Dendritic cell treated with granulocyte-macrophage colony-stimulating factor and Interleukin-4, amounts not matched to agents 40 ng/mL and 50 ng/mL, for 4 days (primary cell): ENCODE data around the gene LRPAP1.

Experiments used
- H3K27ac Mint-ChIP-seq: one replicate; pipeline ENCODE4 v1.8.0; 2022; ENCODE audit warnings: mild to moderate bottlenecking, mixed read lengths
- H3K27me3 Mint-ChIP-seq: one replicate; pipeline ENCODE4 v1.8.0; 2022; ENCODE audit warnings: mild to moderate bottlenecking, mixed read lengths
- H3K36me3 Mint-ChIP-seq: one replicate; pipeline ENCODE4 v1.8.0; 2022; ENCODE audit warnings: low read depth, mixed read lengths
- H3K4me1 Mint-ChIP-seq: one replicate; pipeline ENCODE4 v1.8.0; 2022; ENCODE audit warnings: low read depth, mixed read lengths
- H3K4me3 Mint-ChIP-seq: one replicate; pipeline ENCODE4 v1.8.0; 2022; ENCODE audit warnings: mild to moderate bottlenecking, moderate library complexity, mixed read lengths
- H3K9me3 Mint-ChIP-seq: one replicate; pipeline ENCODE4 v1.8.0; 2022; ENCODE audit warnings: mixed read lengths
- intact Hi-C: fragments of 100-400 bp; cut with micrococcal nuclease; formaldehyde crosslinking; loops from one replicate; pipeline ENCODE4 v1.15.0; 2022

The LRPAP1 gene

DNA sequence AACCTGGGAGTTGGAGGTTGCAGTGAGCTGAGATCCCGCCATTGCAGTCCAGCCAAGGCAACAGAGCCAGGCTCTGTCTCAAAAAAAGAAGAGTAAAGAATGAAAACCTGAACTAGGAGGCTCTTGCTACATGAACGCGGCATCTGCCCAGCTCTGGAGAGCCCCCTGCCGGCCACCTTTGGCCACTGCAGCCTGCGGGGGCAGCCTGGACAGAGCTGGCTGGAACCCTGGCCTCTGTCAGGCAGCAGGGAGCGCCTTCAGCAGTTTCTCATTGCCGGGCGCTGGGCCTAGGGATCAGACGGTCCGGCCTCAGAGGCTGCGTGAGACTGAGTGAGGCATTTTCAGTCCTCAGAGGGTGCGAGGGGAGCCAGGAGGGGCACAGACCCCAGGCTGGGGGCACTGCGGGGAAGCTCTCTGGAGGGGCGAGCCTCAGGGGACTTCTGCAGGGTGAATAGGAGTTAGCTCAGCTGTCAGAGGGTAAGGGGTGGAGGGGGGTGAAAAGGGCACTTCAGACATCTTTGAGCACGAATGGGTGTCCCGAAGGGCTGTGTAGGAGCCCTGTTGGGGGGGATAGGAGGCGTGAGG is 51.6 kb downstream of the LRPAP1 start:
- Mint-ChIP-seq H3K4me1 (peaks cover 8% of the 10 kb centered on the region), H3K9me3 (no peaks in the 10 kb centered on the region), H3K27me3 (peaks cover 63% of the 10 kb centered on the region), H3K4me3 (no peak overlapping the region), H3K27ac (no peak overlapping the region), H3K36me3 (no peaks in the 10 kb centered on the region)
- intact Hi-C loops = loop anchor here (5.0 kb wide), 1 partner anchor 373 kb away; no protein-coding TSS in a partner anchor

DNA sequence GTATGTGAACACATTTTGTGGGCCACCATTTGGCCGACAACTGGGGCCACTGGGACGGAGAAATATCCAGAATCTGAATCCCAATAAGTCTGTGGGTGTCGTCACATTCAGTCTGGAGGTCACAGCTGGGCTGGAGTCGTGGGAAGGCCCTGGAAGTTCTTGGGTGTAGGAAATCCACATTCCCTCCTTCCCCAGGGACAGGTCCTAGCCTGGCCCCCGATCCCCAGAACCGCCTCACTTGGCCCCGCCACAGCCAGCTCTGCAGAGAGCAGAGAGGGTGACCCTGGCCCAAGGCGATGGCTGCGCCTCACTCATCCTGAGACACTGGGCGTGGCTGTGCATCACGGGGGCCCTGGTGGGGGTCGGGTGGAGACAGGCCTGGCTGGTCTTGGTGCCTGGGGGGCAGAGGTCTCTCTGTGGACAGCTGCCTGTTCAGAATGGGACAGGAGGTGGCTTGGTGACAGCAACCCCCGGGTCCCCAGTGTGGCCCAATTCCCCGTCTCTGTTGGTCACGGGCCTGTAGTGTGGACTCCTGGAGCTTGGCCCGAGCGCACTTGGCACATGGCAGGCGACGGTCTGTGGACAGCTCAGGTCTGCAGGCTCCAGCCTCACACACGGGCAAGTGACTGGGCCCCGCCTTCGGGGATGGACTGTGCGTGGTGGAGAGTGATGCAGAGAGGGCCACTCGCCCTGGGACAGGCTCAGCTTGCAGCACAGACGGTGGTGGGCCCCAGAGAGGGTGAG is 52.7 kb downstream of the LRPAP1 start:
- Mint-ChIP-seq H3K36me3 (no peaks in the 10 kb centered on the region), H3K27ac (no peak overlapping the region), H3K27me3 (peaks cover 54% of the 10 kb centered on the region), H3K4me3 (no peak overlapping the region), H3K4me1 (no peaks in the 10 kb centered on the region), H3K9me3 (no peaks in the 10 kb centered on the region)
- intact Hi-C loops = loop anchor here (5.0 kb wide), 1 partner anchor 372 kb away; no protein-coding TSS in a partner anchor

DNA sequence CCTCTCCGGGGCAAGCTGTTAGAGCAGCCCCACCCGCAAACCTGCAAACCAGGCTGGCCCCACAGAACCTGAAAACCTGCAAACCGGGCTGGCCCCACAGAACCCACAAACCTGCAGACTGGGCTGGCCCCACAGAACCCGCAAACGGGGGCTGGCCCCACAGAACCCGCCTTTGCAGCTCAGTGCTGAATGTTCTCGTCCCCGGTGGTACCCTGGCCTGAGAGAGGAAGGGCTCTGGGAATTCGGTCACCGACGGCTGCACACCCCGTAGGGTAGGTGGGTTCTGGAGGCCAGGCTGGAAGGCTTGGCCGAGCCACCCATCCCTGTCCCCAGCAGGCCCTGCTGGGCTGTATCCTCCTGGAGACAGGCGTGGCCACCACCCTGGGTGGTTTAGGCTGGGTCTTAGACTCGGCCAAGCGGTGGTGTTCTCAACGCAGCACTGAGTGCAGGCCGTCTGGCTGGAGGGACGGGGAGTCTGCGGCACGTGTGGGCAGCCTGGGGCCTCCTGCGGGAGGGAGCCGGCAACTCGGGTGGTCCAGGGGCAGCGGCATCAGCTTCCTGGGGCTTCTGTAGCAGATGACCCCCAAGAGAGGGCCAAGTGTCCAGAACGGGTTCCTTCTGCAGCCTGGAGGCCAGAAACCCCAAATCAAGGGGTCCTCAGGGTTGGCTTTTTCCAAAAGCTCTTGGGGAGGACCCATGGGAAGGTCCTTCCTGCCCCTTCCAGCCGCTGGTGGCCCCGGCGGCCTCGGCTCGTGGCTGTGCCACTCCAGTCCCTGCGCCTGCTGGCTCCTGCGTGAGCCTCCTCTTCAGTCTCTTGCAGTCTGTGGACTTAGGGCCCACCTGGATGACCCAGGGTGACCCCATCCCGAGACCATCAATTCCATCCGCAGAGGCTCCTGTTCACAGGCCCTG is 53.5 kb downstream of the LRPAP1 start:
- no peak overlapping the region for H3K4me3 Mint-ChIP-seq
- no peak overlapping the region for H3K27ac Mint-ChIP-seq
- H3K36me3 Mint-ChIP-seq = no peaks in the 10 kb centered on the region
- no peaks in the 10 kb centered on the region for H3K4me1 Mint-ChIP-seq
- H3K27me3 Mint-ChIP-seq = peaks cover 46% of the 10 kb centered on the region
- intact Hi-C loops = no loop called here
- H3K9me3 Mint-ChIP-seq = no peaks in the 10 kb centered on the region

DNA sequence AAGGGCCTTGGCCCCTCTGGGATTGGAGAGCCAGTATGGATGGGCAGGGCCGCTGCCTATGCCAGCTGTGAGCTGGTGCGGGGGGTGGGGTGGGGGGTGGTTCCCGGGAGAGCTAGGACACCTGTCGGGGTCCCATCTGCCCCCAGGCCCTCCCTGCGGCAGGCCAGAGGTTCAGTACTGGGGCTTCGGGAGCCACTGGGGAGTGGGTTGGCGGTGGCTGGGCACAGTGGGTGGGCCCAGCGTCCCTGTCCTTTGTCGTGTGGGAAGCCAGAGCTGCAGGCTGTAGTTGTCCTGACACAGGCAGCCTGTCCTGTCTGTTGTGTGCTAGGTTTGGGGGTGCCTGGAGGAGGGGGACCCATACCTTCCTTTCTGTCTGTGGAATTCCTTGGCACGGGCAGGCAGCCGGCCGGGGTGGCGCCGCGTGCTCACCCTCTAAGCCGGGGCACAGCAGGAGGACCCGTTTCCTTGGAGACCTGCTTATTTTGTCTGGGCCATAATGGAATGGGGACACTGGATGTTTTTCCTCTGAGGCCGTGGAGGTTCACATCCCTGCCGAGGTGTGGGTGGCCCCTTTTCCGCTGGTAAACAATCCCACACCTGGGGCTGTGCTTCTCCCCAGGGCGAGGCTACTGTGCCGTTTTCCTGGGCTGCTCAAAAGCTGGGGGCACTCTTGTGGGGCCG is 54.3 kb downstream of the LRPAP1 start:
- H3K4me3 Mint-ChIP-seq = no peak overlapping the region

DNA sequence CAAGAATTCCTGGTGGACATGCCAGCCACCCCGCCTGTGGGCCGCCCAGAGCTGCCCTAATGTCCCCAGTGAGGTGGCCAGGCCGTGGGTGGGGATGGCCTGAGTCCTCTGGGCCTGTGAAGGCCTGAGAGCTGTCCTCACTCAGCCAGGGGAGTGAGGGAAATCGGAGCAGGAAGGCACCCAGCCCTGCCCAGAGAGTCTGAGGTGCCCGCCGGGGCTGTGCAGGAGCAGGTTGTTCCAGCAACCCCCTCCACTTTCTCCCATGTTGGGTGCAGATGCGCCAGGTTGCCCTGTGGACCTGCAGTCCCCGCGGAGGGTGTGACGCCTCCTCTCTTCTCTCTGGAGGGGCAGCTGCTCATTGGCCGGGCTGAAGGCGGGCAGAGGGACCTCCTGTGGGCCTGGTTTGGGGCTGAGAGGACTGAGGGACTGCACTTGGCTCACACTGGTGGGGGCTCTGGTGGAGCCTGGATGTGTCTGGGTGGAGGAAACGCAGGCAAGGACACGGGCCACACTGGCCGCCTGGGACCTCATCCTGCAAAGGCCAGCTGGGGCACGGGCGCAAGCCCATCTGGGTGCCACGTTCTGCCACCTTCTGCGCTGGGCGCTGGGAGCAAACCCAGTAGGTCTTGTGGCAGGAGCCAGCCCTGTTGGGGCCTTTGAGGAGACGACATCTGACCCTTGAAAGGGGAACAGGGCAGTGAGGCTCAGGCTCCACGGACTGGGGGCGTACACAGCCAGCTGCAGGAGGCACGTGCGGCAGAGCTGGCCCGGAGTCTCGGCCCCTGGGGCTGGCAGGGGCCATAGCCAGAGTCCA is 55.1 kb downstream of the LRPAP1 start:
- intact Hi-C loops = no loop called here
- H3K9me3 Mint-ChIP-seq = no peaks in the 10 kb centered on the region
- H3K36me3 Mint-ChIP-seq = no peaks in the 10 kb centered on the region
- H3K27ac Mint-ChIP-seq = no peak overlapping the region
- H3K27me3 Mint-ChIP-seq = peaks cover 33% of the 10 kb centered on the region
- H3K4me1 Mint-ChIP-seq = no peaks in the 10 kb centered on the region
- H3K4me3 Mint-ChIP-seq = no peak overlapping the region

More for the DNA sequence above, 54.3 kb downstream of the LRPAP1 start:
- no peaks in the 10 kb centered on the region for H3K36me3 Mint-ChIP-seq
- peaks cover 40% of the 10 kb centered on the region for H3K27me3 Mint-ChIP-seq
- H3K4me1 Mint-ChIP-seq = no peaks in the 10 kb centered on the region
- H3K27ac Mint-ChIP-seq = no peak overlapping the region
- intact Hi-C loops = no loop called here
- no peaks in the 10 kb centered on the region for H3K9me3 Mint-ChIP-seq

DNA sequence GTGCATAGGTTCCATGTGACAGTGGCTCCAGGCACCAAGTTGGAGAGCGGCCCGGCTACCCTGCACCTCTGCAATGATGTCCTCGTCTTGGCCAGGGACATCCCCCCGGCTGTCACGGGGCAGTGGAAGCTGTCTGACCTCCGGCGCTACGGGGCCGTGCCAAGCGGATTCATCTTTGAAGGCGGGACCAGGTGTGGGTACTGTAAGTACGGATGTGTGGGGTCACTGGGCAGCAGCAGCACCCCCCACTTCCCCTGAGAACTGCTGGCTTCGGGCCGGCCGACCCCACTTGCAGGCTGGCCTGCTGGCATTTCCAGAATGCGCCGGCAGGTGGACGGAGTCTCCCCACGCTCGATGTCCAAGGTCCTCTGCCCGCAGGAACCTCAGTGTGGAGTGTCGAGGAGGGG is 55.9 kb downstream of the LRPAP1 start:
- H3K27ac Mint-ChIP-seq = no peak overlapping the region
- H3K36me3 Mint-ChIP-seq = no peaks in the 10 kb centered on the region
- H3K27me3 Mint-ChIP-seq = peaks cover 25% of the 10 kb centered on the region
- no peaks in the 10 kb centered on the region for H3K4me1 Mint-ChIP-seq
- intact Hi-C loops = no loop called here
- H3K9me3 Mint-ChIP-seq = no peaks in the 10 kb centered on the region
- no peak overlapping the region for H3K4me3 Mint-ChIP-seq

DNA sequence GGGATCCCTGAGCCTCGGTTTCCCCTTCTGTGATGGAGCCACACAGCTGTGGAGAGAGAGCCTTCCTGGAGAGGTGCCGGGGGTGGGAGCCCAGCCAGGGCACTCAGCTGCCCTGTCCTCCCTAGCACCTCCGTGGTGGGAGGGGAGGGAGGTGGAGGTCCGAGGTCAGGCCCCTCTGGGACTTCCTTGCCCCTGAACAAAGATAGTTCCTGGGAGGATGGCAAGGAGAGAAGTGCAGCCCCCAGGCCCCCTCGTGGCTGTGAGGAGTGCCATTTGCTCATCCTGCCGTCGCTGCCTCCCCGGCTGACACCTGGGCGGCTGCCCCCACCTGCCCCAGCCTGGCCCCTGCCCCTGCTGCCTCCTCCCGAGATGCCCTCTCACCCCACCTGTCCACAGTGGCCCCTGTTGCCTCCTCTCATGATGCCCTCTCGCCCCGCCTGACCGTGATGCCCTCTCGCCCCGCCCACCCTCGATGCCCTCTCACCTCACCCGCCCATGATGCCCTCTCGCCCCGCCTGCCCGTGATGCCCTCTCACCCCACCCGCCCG is 56.4 kb downstream of the LRPAP1 start:
- Mint-ChIP-seq H3K27ac (no peak overlapping the region), H3K4me3 (no peak overlapping the region), H3K4me1 (no peaks in the 10 kb centered on the region), H3K36me3 (no peaks in the 10 kb centered on the region), H3K9me3 (no peaks in the 10 kb centered on the region), H3K27me3 (peaks cover 20% of the 10 kb centered on the region)
- intact Hi-C loops = no loop called here

DNA sequence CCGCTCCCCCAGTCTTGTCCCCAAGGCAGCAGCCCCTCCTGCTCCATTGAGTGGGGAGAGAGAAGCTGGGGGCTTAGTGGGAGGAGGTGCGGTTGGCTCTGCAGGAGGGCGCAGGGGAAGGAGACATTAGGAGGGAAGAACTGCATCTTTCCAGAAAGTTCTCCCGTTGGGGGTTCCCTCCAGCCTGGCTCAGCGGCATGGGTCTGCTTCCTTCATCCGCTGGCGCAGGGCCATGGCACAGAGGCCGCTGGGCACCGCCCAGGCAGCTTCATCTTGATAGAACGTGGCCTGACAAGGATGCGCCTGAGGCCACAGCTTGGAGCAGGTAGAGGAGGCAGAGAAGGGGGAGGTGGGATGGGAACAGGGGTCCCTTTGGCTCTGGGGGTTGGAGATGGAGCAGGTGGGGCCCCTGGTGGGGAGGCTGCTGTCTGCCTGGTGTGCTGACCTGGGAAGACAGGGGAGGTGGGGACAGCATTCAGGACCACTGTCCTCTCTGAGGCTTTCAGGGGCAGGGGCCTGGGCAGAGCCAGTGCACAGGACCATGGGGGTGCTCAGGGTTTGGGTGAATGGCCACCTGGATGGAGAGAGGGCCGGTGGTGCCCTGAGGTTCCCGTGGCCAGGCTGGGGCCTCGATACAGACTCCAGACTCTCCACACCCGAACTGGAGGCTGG is 57.0 kb downstream of the LRPAP1 start:
- peaks cover 16% of the 10 kb centered on the region for H3K27me3 Mint-ChIP-seq
- no peaks in the 10 kb centered on the region for H3K36me3 Mint-ChIP-seq
- no peak overlapping the region for H3K4me3 Mint-ChIP-seq
- no peaks in the 10 kb centered on the region for H3K4me1 Mint-ChIP-seq
- no peaks in the 10 kb centered on the region for H3K9me3 Mint-ChIP-seq
- intact Hi-C loops = no loop called here
- no peak overlapping the region for H3K27ac Mint-ChIP-seq

DNA sequence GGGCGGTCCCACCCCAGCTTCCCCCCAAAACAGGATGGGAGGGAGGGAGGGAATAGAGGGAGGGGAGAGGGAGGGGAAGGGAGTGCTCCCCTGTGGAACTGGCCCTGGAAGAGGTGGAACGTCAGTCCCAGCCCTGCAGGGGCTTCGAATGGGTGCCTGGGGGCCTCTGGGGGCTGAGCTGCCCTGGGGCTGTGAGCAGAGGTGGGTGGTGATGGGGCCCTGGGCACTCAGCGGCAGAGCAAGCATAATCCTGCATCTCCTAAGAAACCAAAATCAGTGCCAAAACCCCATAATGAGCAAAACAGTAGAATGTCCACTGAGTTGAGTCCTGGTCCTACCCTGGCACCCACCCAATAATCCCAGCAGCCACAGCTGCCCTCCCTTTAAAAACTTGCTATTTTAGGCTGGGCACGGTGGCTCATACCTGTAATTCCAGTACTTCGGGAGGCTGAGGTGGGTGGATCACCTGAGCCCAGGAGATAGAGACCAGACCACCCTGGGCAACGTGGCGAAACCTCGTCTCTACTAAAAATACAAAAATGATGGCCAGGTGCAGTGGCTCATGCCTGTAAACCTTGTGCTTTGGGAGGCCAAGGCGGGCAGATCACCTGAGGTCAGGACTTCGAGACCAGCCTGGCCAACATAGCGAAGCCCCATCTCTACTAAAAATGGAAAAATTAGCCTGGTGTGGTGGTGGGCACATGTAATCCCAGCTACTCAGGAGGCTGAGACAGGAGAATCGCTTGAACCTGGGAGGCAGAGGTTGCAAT is 58.0 kb downstream of the LRPAP1 start:
- Mint-ChIP-seq H3K9me3 (no peaks in the 10 kb centered on the region), H3K36me3 (no peaks in the 10 kb centered on the region), H3K4me1 (no peaks in the 10 kb centered on the region), H3K27me3 (peaks cover 13% of the 10 kb centered on the region), H3K4me3 (no peak overlapping the region), H3K27ac (no peak overlapping the region)
- intact Hi-C loops = no loop called here

DNA sequence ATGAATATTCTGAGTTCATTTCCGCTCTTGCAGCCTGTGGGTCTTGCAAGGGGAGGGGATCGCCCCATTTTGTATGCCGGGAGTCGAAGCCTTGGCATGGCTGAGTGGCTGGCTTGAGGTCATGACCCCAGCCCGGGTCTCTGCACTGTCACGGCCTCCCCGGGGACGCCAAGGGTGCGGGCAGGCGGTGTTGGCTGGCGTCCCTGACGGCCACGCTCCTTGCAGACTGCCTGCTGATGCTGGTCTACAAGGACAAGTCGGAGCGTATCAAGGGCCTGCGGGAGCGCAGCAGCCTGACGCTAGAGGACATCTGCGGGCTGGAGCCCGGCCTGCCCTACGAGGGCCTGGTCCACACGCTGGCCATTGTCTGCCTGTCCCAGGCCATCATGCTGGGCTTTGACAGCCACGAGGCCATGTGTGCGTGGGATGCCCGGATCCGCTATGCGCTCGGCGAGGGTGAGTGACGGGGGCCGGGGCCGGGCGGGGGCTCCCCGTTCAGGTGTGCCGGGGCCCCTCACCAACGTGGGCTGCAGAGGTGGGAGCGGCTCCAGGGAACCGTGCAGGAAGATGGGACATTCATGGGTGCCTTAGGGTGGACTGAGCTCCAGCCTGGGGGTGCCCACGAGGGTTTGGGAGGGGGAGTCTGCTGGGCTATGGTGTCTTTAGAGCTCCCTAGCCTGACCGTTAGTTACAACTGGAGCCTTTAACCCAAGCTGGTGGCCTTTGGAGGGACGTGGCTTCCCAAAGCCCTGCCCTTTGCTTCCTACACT is 58.9 kb downstream of the LRPAP1 start:
- no peaks in the 10 kb centered on the region for H3K4me1 Mint-ChIP-seq
- intact Hi-C loops = no loop called here

DNA sequence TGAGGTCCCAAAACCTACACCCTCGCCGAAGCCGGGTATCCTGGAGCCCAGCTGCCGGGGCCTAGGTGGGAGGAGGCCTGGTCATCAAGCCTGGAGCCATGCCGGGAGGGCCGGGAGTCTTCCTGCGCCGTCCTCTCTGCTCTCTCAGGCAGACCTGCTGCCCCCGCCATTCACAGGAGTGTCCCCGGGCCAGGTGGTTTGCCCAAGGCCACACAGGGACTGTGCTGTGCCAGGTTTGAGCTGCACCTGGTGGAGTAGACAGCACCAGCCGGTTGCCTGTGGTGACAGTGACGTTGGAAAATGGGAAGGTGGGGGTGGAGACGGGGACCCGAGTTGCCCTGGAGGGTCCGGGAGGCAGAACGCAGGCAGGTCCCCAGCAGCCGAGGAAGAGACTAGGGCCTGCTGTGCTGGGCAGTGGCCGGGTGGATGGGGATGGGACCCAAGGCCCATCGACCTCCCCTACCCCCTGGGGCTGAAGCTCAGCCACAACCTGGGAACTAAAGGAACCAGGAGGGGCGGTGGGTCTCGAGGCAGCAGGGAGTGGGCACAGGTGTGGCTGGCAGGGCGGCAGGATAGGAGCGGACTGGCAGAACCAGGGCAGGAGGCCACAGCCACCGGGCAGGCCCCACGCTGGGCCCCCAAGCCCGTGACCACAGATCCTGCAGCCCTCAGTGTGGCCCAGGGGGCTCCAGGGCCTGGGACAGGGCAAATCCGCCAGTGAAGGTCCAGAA is 59.6 kb downstream of the LRPAP1 start:
- Mint-ChIP-seq H3K4me3 (no peak overlapping the region), H3K27me3 (peaks cover 10% of the 10 kb centered on the region), H3K4me1 (no peaks in the 10 kb centered on the region), H3K36me3 (no peaks in the 10 kb centered on the region), H3K27ac (no peak overlapping the region), H3K9me3 (no peaks in the 10 kb centered on the region)
- intact Hi-C loops = no loop called here

More for the DNA sequence above, 58.9 kb downstream of the LRPAP1 start:
- Mint-ChIP-seq H3K4me3 (no peak overlapping the region), H3K27ac (no peak overlapping the region), H3K27me3 (peaks cover 13% of the 10 kb centered on the region), H3K36me3 (no peaks in the 10 kb centered on the region), H3K9me3 (no peaks in the 10 kb centered on the region)
